Mesenchymal stem cell (in vitro differentiated cells and primary cell): Measurements from ENCODE around the gene CTXN2.

Experiments
- DNase-seq: peaks from one replicate; pipeline ENCODE4 v3.0.0-alpha.2; 2013
- H2AFZ ChIP-seq: one replicate; pipeline ENCODE4 v1.6.1; 2013; ENCODE audit warnings: low read depth, mild to moderate bottlenecking, control low read depth, inconsistent platforms, low read length, moderate library complexity
- H2AK5ac ChIP-seq: 2 replicates; pipeline ENCODE4 v1.6.1; 2013; ENCODE audit warnings: low read length, moderate library complexity, mild to moderate bottlenecking, inconsistent platforms; ENCODE audit not compliant: severe bottlenecking
- H2BK120ac ChIP-seq: one replicate; pipeline ENCODE4 v1.6.1; 2013; ENCODE audit warnings: low read depth, mild to moderate bottlenecking, inconsistent platforms, low read length, moderate library complexity
- H2BK12ac ChIP-seq, 2 experiments: one replicate each; pipeline ENCODE4 v1.6.1; 2013; ENCODE audit warnings: inconsistent platforms in 2 of 2, low read length in 2 of 2, mild to moderate bottlenecking in 2 of 2, moderate library complexity in 2 of 2, control low read depth in 1 of 2
- H2BK15ac ChIP-seq: one replicate; pipeline ENCODE4 v1.6.1; 2013; ENCODE audit warnings: mild to moderate bottlenecking, low read depth, inconsistent platforms; ENCODE audit not compliant: poor library complexity, severe bottlenecking
- H2BK5ac ChIP-seq: 2 replicates; pipeline ENCODE4 v1.6.1; 2013; ENCODE audit warnings: low read depth, mild to moderate bottlenecking, low read length, control low read depth, inconsistent platforms; ENCODE audit not compliant: poor library complexity, severe bottlenecking
- H3K14ac ChIP-seq, 2 experiments: one replicate each; pipeline ENCODE4 v1.6.1; 2013; ENCODE audit warnings: inconsistent platforms in 2 of 2, low read length in 2 of 2, control low read depth in 1 of 2, mild to moderate bottlenecking in 1 of 2, moderate library complexity in 1 of 2
- H3K18ac ChIP-seq, 2 experiments: one replicate each; pipeline ENCODE4 v1.6.1; 2013; ENCODE audit warnings: inconsistent platforms in 2 of 2, low read length in 2 of 2, control low read depth in 1 of 2, low read depth in 1 of 2, mild to moderate bottlenecking in 1 of 2
- H3K23ac ChIP-seq, 2 experiments: one replicate each; pipeline ENCODE4 v1.6.1; 2013; ENCODE audit warnings: inconsistent platforms in 2 of 2, low read length in 2 of 2, mild to moderate bottlenecking in 2 of 2, moderate library complexity in 2 of 2, control low read depth in 1 of 2
- H3K27ac ChIP-seq: 2 replicates; pipeline ENCODE4 v1.5.1; 2013; ENCODE audit warnings: mild to moderate bottlenecking, moderate library complexity, low read length, control low read depth, inconsistent platforms; ENCODE audit not compliant: poor library complexity, severe bottlenecking
- H3K27me3 ChIP-seq, 2 experiments: 2 replicates each; pipeline versions ENCODE4 v1.6.1 to v1.7.0; 2013; ENCODE audit warnings: low read length in 2 of 2, mild to moderate bottlenecking in 2 of 2, moderate library complexity in 2 of 2, control low read depth in 1 of 2, inconsistent platforms in 1 of 2; ENCODE audit not compliant: control insufficient read depth in 1 of 2, insufficient read depth in 1 of 2
- H3K36me3 ChIP-seq, 2 experiments: 2 replicates each; pipeline versions ENCODE4 v1.6.1 to v1.7.0; 2013; ENCODE audit warnings: low read length in 2 of 2, control low read depth in 1 of 2, inconsistent platforms in 1 of 2, low read depth in 1 of 2, mild to moderate bottlenecking in 1 of 2; ENCODE audit not compliant: insufficient read depth in 2 of 2, control insufficient read depth in 1 of 2
- H3K4ac ChIP-seq, 2 experiments: one replicate each; pipeline ENCODE4 v1.6.1; 2013; ENCODE audit warnings: inconsistent platforms in 2 of 2, low read length in 2 of 2, mild to moderate bottlenecking in 2 of 2, moderate library complexity in 2 of 2, control low read depth in 1 of 2, low read depth in 1 of 2
- H3K4me1 ChIP-seq: 2 replicates; pipeline ENCODE4 v1.6.1; 2013; ENCODE audit warnings: low read depth, low read length, control low read depth; ENCODE audit not compliant: control insufficient read depth, insufficient read depth
- H3K4me2 ChIP-seq: 2 replicates; pipeline ENCODE4 v1.6.1; 2013; ENCODE audit warnings: low read length, mild to moderate bottlenecking, inconsistent platforms; ENCODE audit not compliant: poor library complexity, severe bottlenecking
- H3K4me3 ChIP-seq, 2 experiments: 2 replicates each; pipeline versions ENCODE4 v1.5.1 to v1.7.0; 2013; ENCODE audit warnings: low read length in 2 of 2, mild to moderate bottlenecking in 2 of 2, control low read depth in 1 of 2, low read depth in 1 of 2; ENCODE audit not compliant: insufficient read depth in 1 of 2
- H3K79me1 ChIP-seq: replicated peaks from 2 replicates; pipeline ENCODE4 v1.6.1; 2013; ENCODE audit warnings: mild to moderate bottlenecking, control low read depth, low read length, inconsistent platforms; ENCODE audit not compliant: poor library complexity, severe bottlenecking
- H3K9ac ChIP-seq: 2 replicates; pipeline ENCODE4 v1.7.0; 2013; ENCODE audit warnings: mild to moderate bottlenecking, low read length, moderate library complexity
- H3K9me3 ChIP-seq: 2 replicates; pipeline ENCODE4 v1.7.0; 2013; ENCODE audit warnings: mild to moderate bottlenecking, low read length; ENCODE audit not compliant: control insufficient read depth
- H4K8ac ChIP-seq: one replicate; pipeline ENCODE4 v1.6.1; 2013; ENCODE audit warnings: inconsistent platforms, mild to moderate bottlenecking, low read length, moderate library complexity
- H4K91ac ChIP-seq: one replicate; pipeline ENCODE4 v1.6.1; 2013; ENCODE audit warnings: mild to moderate bottlenecking, low read length, inconsistent platforms
- WGBS: methylation state at CpG from one replicate; pipeline ENCODE4 v1.1.7; 2013; ENCODE audit warnings: mixed read lengths; 5-methylcytosine and 5-hydroxymethylcytosine counted together

CTXN2 gene

DNA sequence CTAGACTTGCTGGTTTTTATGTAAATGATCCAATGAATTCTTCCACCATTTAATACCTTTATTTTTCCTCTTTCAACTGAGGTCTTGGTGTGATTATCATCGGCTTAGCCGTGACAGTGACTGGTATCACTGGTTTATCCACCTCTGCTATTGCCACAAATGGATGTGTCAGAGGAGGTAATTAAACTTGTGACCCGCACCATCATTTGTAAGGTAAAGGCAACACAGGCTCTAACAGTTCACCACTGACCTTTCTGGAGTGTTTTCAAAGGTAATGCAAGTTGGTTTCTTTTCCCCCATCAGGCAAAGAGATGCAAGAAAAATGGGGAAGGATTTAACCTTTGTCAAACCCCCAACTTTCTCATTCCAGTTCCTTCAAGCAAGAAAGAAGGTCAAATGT lies 34.3 kb downstream of the CTXN2 start:
- H3K27ac ChIP-seq, result no peak overlapping the region
- no peak overlapping the region for H3K18ac ChIP-seq
- no peak overlapping the region for H3K4ac ChIP-seq
- H3K9me3 ChIP-seq, result no peaks in the 10 kb centered on the region
- no peaks in the 10 kb centered on the region for H3K79me1 ChIP-seq
- H2AK5ac ChIP-seq, result no peak overlapping the region
- H3K27me3 ChIP-seq, result no peaks in the 10 kb centered on the region
- no peak overlapping the region for H3K14ac ChIP-seq
- H4K8ac ChIP-seq, result no peak overlapping the region
- no peak overlapping the region for H3K23ac ChIP-seq
- H2BK12ac ChIP-seq, result no peak overlapping the region
- H3K9ac ChIP-seq, result no peak overlapping the region
- no peak overlapping the region for H4K91ac ChIP-seq
- H2AFZ ChIP-seq, result no peak overlapping the region
- no peak overlapping the region for H2BK5ac ChIP-seq
- no peak overlapping the region for H3K4me3 ChIP-seq
- H2BK120ac ChIP-seq, result no peak overlapping the region
- H3K4me2 ChIP-seq, result no peak overlapping the region
- no peaks in the 10 kb centered on the region for H3K4me1 ChIP-seq
- DNase-seq, result no peak
- no peak overlapping the region for H2BK15ac ChIP-seq
- WGBS, result 100% methylated on average over 2 of the region's 3 CpGs
- no peaks in the 10 kb centered on the region for H3K36me3 ChIP-seq

DNA sequence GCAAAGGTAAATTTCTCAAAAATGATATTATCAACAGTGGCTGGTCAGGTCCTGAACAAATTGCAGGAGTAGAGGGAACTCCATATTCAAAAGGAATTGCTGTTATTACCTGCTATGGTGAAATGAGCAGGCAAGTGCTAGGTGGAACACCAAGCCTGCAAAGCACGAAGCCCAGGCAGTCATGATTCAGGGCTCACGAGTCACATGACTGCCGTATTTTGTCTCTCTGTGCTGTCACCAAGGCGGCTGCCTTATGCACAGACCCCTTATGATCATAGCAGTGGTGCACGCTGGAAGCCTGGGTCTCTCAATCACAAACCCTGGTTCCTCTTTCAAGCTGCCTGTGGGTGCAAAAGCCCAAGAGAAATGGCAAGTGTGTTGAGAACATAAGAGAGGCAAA lies 39.0 kb downstream of the CTXN2 start:
- no peak for DNase-seq
- H2BK5ac ChIP-seq, result no peak overlapping the region
- no peak overlapping the region for H3K4me2 ChIP-seq
- H3K23ac ChIP-seq, result no peak overlapping the region
- no peaks in the 10 kb centered on the region for H3K9me3 ChIP-seq
- H4K8ac ChIP-seq, result no peak overlapping the region
- no peak overlapping the region for H2BK120ac ChIP-seq
- no peak overlapping the region for H3K27ac ChIP-seq
- H2AK5ac ChIP-seq, result no peak overlapping the region
- H3K36me3 ChIP-seq, result no peaks in the 10 kb centered on the region
- no peak overlapping the region for H4K91ac ChIP-seq
- H3K4me1 ChIP-seq, result peaks cover 2% of the 10 kb centered on the region
- 84% methylated on average over 5 of the region's 5 CpGs for WGBS
- H2AFZ ChIP-seq, result no peak overlapping the region
- no peaks in the 10 kb centered on the region for H3K79me1 ChIP-seq
- no peak overlapping the region for H3K18ac ChIP-seq
- no peak overlapping the region for H3K9ac ChIP-seq
- H3K4me3 ChIP-seq, result no peak overlapping the region
- no peak overlapping the region for H2BK12ac ChIP-seq
- H3K14ac ChIP-seq, result no peak overlapping the region
- no peaks in the 10 kb centered on the region for H3K27me3 ChIP-seq
- no peak overlapping the region for H3K4ac ChIP-seq
- no peak overlapping the region for H2BK15ac ChIP-seq

DNA sequence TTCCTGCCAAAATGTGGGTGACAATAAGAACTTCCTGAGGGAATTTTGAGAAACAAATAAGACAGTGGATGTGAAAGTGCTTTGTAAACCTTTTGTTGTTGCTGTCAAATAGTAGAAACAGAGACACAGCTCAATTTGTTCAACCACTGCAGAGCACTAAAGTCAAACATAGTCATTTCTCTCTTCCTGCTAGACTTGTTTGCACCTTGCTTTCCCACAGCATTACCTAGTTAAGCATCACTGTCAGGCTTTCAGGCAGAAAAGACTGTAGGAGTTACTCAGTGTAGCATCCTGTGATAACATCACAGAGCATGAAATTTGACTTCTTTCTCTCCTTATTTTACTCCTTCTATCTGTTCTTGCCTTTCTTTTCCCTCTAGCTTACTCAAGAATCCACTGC lies 41.8 kb downstream of the CTXN2 start:
- Histone ChIP-seq H3K14ac (no peak overlapping the region), H2AK5ac (no peak overlapping the region), H3K9me3 (no peaks in the 10 kb centered on the region), H2BK15ac (no peak overlapping the region), H3K9ac (no peak overlapping the region), H3K36me3 (no peaks in the 10 kb centered on the region), H4K8ac (no peak overlapping the region), H3K23ac (no peak overlapping the region), H2BK12ac (no peak overlapping the region), H2AFZ (no peak overlapping the region), H3K27ac (no peak overlapping the region), H3K4ac (no peak overlapping the region), H2BK120ac (no peak overlapping the region), H3K4me1 (peaks cover 2% of the 10 kb centered on the region), H3K27me3 (no peaks in the 10 kb centered on the region), H3K4me3 (no peak overlapping the region), H2BK5ac (no peak overlapping the region), H3K4me2 (no peak overlapping the region), H3K79me1 (no peaks in the 10 kb centered on the region), H3K18ac (no peak overlapping the region), H4K91ac (no peak overlapping the region)
- DNase-seq, result no peak

GRCh38 chr15:48239334-48239733 lies 47.9 kb downstream of the CTXN2 start:
- 92% methylated on average over 2 of the region's 4 CpGs for WGBS
- H3K4me3 ChIP-seq, result no peak overlapping the region

More at GRCh38 chr15:48239334-48239733, 47.9 kb downstream of the CTXN2 start:
- Histone ChIP-seq H3K4ac (no peak overlapping the region), H3K9me3 (no peaks in the 10 kb centered on the region), H3K36me3 (no peaks in the 10 kb centered on the region), H2BK5ac (no peak overlapping the region), H2BK120ac (no peak overlapping the region), H3K79me1 (no peaks in the 10 kb centered on the region), H2BK12ac (no peak overlapping the region), H2BK15ac (no peak overlapping the region), H3K23ac (no peak overlapping the region), H4K91ac (no peak overlapping the region), H2AK5ac (no peak overlapping the region), H4K8ac (no peak overlapping the region), H3K18ac (no peak overlapping the region), H3K27me3 (peaks cover 0 to 3% of the 10 kb centered on the region in 2 experiments), H3K27ac (no peak overlapping the region), H3K9ac (no peak overlapping the region), H3K4me1 (no peaks in the 10 kb centered on the region), H2AFZ (no peak overlapping the region), H3K14ac (no peak overlapping the region), H3K4me2 (no peak overlapping the region)
- no peak for DNase-seq
